NK-92 (cell line): ENCODE data around the gene RAB22A.
"Not testable (repeated sequence)": the region's sequence is repeated elsewhere in the genome, so short reads cannot be mapped to it uniquely, and the experiment has no call there.

ENCODE experiments used
- DNase-seq: peaks from one replicate; lab custom pipeline; 2025; ENCODE audit not compliant: unreplicated experiment; lab: John Stamatoyannopoulos, UW

The RAB22A gene

GRCh38 chr20:58407966-58408557, 98.5 kb downstream of the RAB22A start:
- no peak for DNase-seq

- no peak for DNase-seq
These were observed 99.2 kb downstream of the RAB22A start for GRCh38 chr20:58408603-58409246.

- DNase-seq: not testable (repeated sequence)
These were observed 104.7 kb downstream of the RAB22A start for GRCh38 chr20:58414216-58414615.

- DNase-seq: not testable (repeated sequence)
These were observed 105.3 kb downstream of the RAB22A start for GRCh38 chr20:58414786-58415185.

GRCh38 chr20:58416057-58416456, 106.5 kb downstream of the RAB22A start:
- DNase-seq: no peak

- no peak for DNase-seq
These were observed 107.3 kb downstream of the RAB22A start for GRCh38 chr20:58416835-58417234.
